WTC11 (cell line): Measurements from ENCODE around the gene ELP2.

ENCODE experiments used
- JUN ChIP-seq: sonication (generic); formaldehyde crosslinking; IDR thresholded peaks from 2 replicates; pipeline ENCODE4 v1.8.0; 2023; ENCODE audit warnings: mild to moderate bottlenecking, missing genetic modification reagents
- TF ChIP-seq, protein P1 (sequence below): sonication (generic); formaldehyde crosslinking; IDR thresholded peaks from 2 replicates; pipeline ENCODE4 v1.8.1; 2022; ENCODE audit warnings: low read depth, missing genetic modification reagents, borderline replicate concordance

DNA sequence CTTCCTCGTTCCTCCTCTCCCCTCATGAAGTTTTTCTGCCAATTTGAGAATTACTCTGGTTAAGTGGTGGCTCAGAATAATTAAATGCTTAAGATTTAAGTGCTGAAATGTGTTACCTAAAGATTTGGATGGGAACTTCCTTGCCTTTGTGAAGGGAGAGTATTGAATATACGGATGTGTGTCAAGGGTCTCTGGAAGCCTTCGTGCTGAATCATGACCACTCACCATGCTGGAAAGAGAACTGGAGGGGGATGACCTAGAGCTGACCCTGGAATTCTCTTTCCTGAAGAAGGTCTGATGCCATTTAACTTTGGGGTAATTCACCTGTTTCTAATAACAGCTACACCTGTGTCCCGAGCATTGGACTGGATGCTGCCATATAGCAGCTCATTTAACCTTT, 59.8 kb downstream of the ELP2 start:
- TF ChIP-seq, protein P1, sequence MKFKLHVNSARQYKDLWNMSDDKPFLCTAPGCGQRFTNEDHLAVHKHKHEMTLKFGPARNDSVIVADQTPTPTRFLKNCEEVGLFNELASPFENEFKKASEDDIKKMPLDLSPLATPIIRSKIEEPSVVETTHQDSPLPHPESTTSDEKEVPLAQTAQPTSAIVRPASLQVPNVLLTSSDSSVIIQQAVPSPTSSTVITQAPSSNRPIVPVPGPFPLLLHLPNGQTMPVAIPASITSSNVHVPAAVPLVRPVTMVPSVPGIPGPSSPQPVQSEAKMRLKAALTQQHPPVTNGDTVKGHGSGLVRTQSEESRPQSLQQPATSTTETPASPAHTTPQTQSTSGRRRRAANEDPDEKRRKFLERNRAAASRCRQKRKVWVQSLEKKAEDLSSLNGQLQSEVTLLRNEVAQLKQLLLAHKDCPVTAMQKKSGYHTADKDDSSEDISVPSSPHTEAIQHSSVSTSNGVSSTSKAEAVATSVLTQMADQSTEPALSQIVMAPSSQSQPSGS (CRISPR knock-in tag), result no peak
- no peak for TF ChIP-seq JUN (CRISPR knock-in tag)
